H1 (cell line): Measurements from ENCODE around the gene GAS2. TPM values are rescaled to one million over a fixed set of nuclear protein-coding genes. Genes with fewer than 3 reads are reported as not detected.

ENCODE experiments used
- CTCF ChIA-PET: fragments of 300-600 bp; sonication (Branson Sonifier 250); formaldehyde crosslinking; loops from one replicate; lab custom pipeline; 2021; ENCODE audit not compliant: partially characterized antibody; lab: Charles Lee
- POLR2A ChIA-PET: fragments of 300-600 bp; sonication (Branson Sonifier 250); formaldehyde crosslinking; loops from one replicate; lab custom pipeline; 2021; ENCODE audit warnings: inconsistent platforms; ENCODE audit not compliant: partially characterized antibody; lab: Charles Lee
- DNase-seq, 2 experiments: peaks; one replicate each; pipeline versions ENCODE4 v3.0.0 to v3.0.0-alpha.2; 2010 to 2022; ENCODE audit warnings: low spot score in 2 of 2, low read depth in 1 of 2, mixed read lengths in 1 of 2
- FAIRE-seq: peaks from 2 replicates; lab custom pipeline; 2011; peaks lifted over from hg19 to GRCh38; lab: Jason Lieb, UNC
- H2AFZ ChIP-seq: 2 replicates; pipeline ENCODE4 v1.8.1; 2012; ENCODE audit warnings: low read length, inconsistent platforms
- H2AK5ac ChIP-seq: 2 replicates; pipeline ENCODE4 v1.6.1; 2013; ENCODE audit warnings: low read depth, low read length
- H2BK120ac ChIP-seq: replicated peaks from 2 replicates; pipeline ENCODE3; 2013; ENCODE audit warnings: low read depth, low read length, inconsistent platforms
- H2BK12ac ChIP-seq: 2 replicates; pipeline ENCODE4 v1.6.1; 2013; ENCODE audit warnings: low read depth, low read length
- H2BK15ac ChIP-seq: 2 replicates; pipeline ENCODE4 v1.6.1; 2013; ENCODE audit warnings: low read length
- H2BK20ac ChIP-seq: 2 replicates; pipeline ENCODE4 v1.6.1; 2013; ENCODE audit warnings: low read length
- H2BK5ac ChIP-seq: 2 replicates; pipeline ENCODE4 v1.6.1; 2013; ENCODE audit warnings: low read depth, low read length
- H3K14ac ChIP-seq: 2 replicates; pipeline ENCODE4 v1.6.1; 2013; ENCODE audit warnings: inconsistent platforms; ENCODE audit not compliant: insufficient read length
- H3K18ac ChIP-seq: 2 replicates; pipeline ENCODE4 v1.6.1; 2013; ENCODE audit warnings: low read length; ENCODE audit errors: extremely low read depth
- H3K23ac ChIP-seq: 2 replicates; pipeline ENCODE4 v1.6.1; 2013; ENCODE audit warnings: inconsistent platforms; ENCODE audit not compliant: insufficient read length
- H3K23me2 ChIP-seq: 2 replicates; pipeline ENCODE4 v1.6.1; 2013; ENCODE audit warnings: low read depth, low read length
- H3K27ac ChIP-seq: 2 replicates; pipeline ENCODE4 v1.6.1; 2011; ENCODE audit warnings: low read depth, low read length, inconsistent platforms
- H3K27me3 ChIP-seq, 4 experiments: replicated peaks in 1 of 4; 1 replicate in 1 of 4; 2 replicates in 3 of 4; pipeline versions ENCODE4 v1.6.1 to v1.8.1; 2011 to 2013; ENCODE audit warnings: low read length in 3 of 4, mild to moderate bottlenecking in 3 of 4, inconsistent platforms in 2 of 4, mixed read lengths in 2 of 4, moderate library complexity in 1 of 4; ENCODE audit not compliant: control insufficient read depth in 3 of 4, insufficient read depth in 3 of 4; ENCODE audit errors: extremely low read depth in 1 of 4
- H3K36me3 ChIP-seq, 4 experiments: 2 replicates each; pipeline versions ENCODE4 v1.6.1 to v1.8.1; 2011 to 2013; ENCODE audit warnings: mild to moderate bottlenecking in 4 of 4, low read length in 3 of 4, moderate library complexity in 2 of 4, control low read depth in 1 of 4, inconsistent platforms in 1 of 4; ENCODE audit not compliant: insufficient read depth in 4 of 4, control insufficient read depth in 2 of 4
- H3K4ac ChIP-seq: replicated peaks from 2 replicates; pipeline ENCODE3; 2013; ENCODE audit warnings: low read length, low read depth, mixed read lengths, inconsistent platforms; ENCODE audit not compliant: insufficient read length
- H3K4me1 ChIP-seq, 4 experiments: replicated peaks in 1 of 4; 1 replicate in 1 of 4; 2 replicates in 3 of 4; pipeline versions ENCODE4 v1.6.1 to v1.8.1; 2011 to 2013; ENCODE audit warnings: low read length in 3 of 4, inconsistent platforms in 2 of 4, mixed read lengths in 1 of 4; ENCODE audit not compliant: insufficient read depth in 4 of 4, control insufficient read depth in 3 of 4
- H3K4me2 ChIP-seq, 2 experiments: 2 replicates each; pipeline versions ENCODE4 v1.6.1 to v1.8.1; 2011 to 2013; ENCODE audit warnings: low read depth in 2 of 2, low read length in 2 of 2, control low read depth in 1 of 2, inconsistent platforms in 1 of 2, mild to moderate bottlenecking in 1 of 2; ENCODE audit not compliant: insufficient read depth in 1 of 2
- H3K4me3 ChIP-seq, 4 experiments: fragments of 200-600, 300-600 bp in 1 of 4; sonication (generic), shearing (Covaris generic), sonication (Bioruptor Twin) in 1 of 4; 2 replicates each; pipeline versions ENCODE4 v1.5.1 to v1.8.1; 2011 to 2016; ENCODE audit warnings: low read length in 4 of 4, low read depth in 3 of 4, control low read depth in 2 of 4, inconsistent platforms in 2 of 4, mild to moderate bottlenecking in 2 of 4, mixed read lengths in 1 of 4, moderate library complexity in 1 of 4; ENCODE audit not compliant: insufficient read depth in 2 of 4; ENCODE audit errors: extremely low read depth in 1 of 4
- H3K56ac ChIP-seq: replicated peaks from 2 replicates; pipeline ENCODE3; 2013; ENCODE audit warnings: low read depth, mild to moderate bottlenecking, mixed read lengths, low read length, inconsistent platforms; ENCODE audit not compliant: insufficient read length
- H3K79me1 ChIP-seq: 2 replicates; pipeline ENCODE4 v1.6.1; 2013; ENCODE audit warnings: low read depth, low read length, control low read depth
- H3K79me2 ChIP-seq, 2 experiments: 2 replicates each; pipeline versions ENCODE4 v1.6.1 to v1.8.1; 2012 to 2013; ENCODE audit warnings: low read length in 2 of 2, mild to moderate bottlenecking in 2 of 2, inconsistent platforms in 1 of 2; ENCODE audit not compliant: insufficient read depth in 2 of 2, control insufficient read depth in 1 of 2
- H3K9ac ChIP-seq, 4 experiments: replicated peaks in 1 of 4; 1 replicate in 1 of 4; 2 replicates in 3 of 4; pipeline versions ENCODE4 v1.6.1 to v1.8.1; 2011 to 2013; ENCODE audit warnings: low read depth in 3 of 4, low read length in 3 of 4, control low read depth in 2 of 4, mild to moderate bottlenecking in 2 of 4, moderate library complexity in 2 of 4, inconsistent platforms in 1 of 4; ENCODE audit errors: extremely low read depth in 1 of 4
- H3K9me3 ChIP-seq, 2 experiments: 2 replicates each; pipeline versions ENCODE4 v1.6.1 to v1.8.1; 2012 to 2013; ENCODE audit warnings: mild to moderate bottlenecking in 2 of 2, moderate library complexity in 2 of 2, control low read depth in 1 of 2, inconsistent platforms in 1 of 2, low read depth in 1 of 2, low read length in 1 of 2, mixed read lengths in 1 of 2; ENCODE audit not compliant: insufficient read depth in 2 of 2
- H4K20me1 ChIP-seq, 2 experiments: replicated peaks in 1 of 2; 2 replicates each; pipeline versions ENCODE3 to v1.8.1; 2011 to 2013; ENCODE audit warnings: inconsistent platforms in 2 of 2, low read length in 2 of 2, mild to moderate bottlenecking in 1 of 2; ENCODE audit not compliant: insufficient read depth in 2 of 2, control insufficient read depth in 1 of 2
- H4K5ac ChIP-seq: 2 replicates; pipeline ENCODE4 v1.6.1; 2013; ENCODE audit warnings: low read length, low read depth, mixed read lengths, inconsistent platforms; ENCODE audit not compliant: insufficient read length
- H4K8ac ChIP-seq: 2 replicates; pipeline ENCODE4 v1.8.0; 2013; ENCODE audit warnings: mild to moderate bottlenecking, moderate library complexity, low read length, inconsistent platforms; ENCODE audit not compliant: insufficient read depth; ENCODE audit errors: extremely low read depth
- H4K91ac ChIP-seq: replicated peaks from 2 replicates; pipeline ENCODE3; 2013; ENCODE audit warnings: low read length, mixed read lengths, inconsistent platforms; ENCODE audit not compliant: insufficient read length
- JUND ChIP-seq: IDR thresholded peaks from 2 replicates; pipeline ENCODE4 v1.6.1; 2011; ENCODE audit warnings: mild to moderate bottlenecking, improper control_type of control experiment, low read length
- PHF8 ChIP-seq: fragments of 200-600 bp; sonication (generic); conservative IDR thresholded peaks from 2 replicates; pipeline ENCODE4 v1.7.1; 2012; ENCODE audit warnings: low read depth, mild to moderate bottlenecking, inconsistent platforms, low read length, moderate library complexity
- YY1 ChIP-seq: IDR thresholded peaks from 2 replicates; pipeline ENCODE4 v1.6.1; 2011; ENCODE audit warnings: low read depth, mild to moderate bottlenecking, low read length
- ZNF274 ChIP-seq: IDR thresholded peaks from 2 replicates; pipeline ENCODE4 v1.7.0; 2012; ENCODE audit warnings: low read length, borderline replicate concordance; ENCODE audit errors: extremely low read depth
- WGBS, 2 experiments: shearing (Covaris generic) in 1 of 2; methylation state at CpG; one replicate each; pipeline versions ENCODE4 v1.1.6 to v1.1.7; 2013 to 2015; ENCODE audit warnings: low lambda C conversion rate in 2 of 2, mixed read lengths in 2 of 2, inconsistent platforms in 1 of 2, low coverage in 1 of 2, missing lambda C conversion rate in 1 of 2; ENCODE audit not compliant: insufficient replicate concordance in 2 of 2, insufficient coverage in 1 of 2, insufficient read length in 1 of 2; ENCODE audit errors: extremely low coverage in 1 of 2, missing lambda C conversion rate in 1 of 2; 5-methylcytosine and 5-hydroxymethylcytosine counted together
- polyA plus RNA-seq, 7 experiments: library from polyadenylated mRNA; depleted of rRNA in 3 of 7; stranded (reverse) in 5 of 7; unstranded in 2 of 7; fragments of >200 nt in 5 of 7; fragments of 200-250 nt in 2 of 7; gene quantifications; 1 replicate in 5 of 7; 2 replicates in 1 of 7; 4 replicates in 1 of 7; pipeline versions ENCODE4 v1.2.1 to v1.2.3, GENCODE V29; 2011 to 2013; ENCODE audit warnings: missing spikeins in 2 of 7, mixed read lengths in 2 of 7
- total RNA-seq: library from RNA; stranded (reverse); fragmentation: NEBNext Ultra II Directional; extraction: Animal tissue kit (Norgen Biotek cat#: 25700); gene quantifications from 2 replicates; pipeline ENCODE4 v1.2.1, GENCODE V29; 2021

GAS2 gene
- total and polyA plus RNA-seq, 2 of the 8 experiments (the other 6 are each of a cell fraction or from before 2014, with no cell fraction given): 0.70 to 1.7 TPM

DNA sequence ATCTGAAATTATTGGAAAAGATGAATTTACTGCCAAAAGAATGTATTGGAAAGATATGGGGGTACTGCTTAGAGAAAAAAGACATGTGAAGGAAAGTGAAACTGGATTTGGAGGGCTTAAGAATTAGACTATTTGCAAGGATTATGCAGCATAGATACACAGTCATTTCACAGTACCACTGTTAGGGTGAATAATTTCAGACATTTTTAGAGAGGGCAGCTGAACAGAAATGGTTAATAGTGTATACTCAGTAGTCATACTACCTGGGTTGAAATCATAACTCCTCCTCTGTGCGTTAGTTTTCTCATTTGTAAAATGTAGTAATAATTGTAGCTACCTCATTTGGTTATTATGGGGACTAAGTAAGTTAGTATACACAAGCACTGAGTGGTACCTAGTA lies 33.0 kb downstream of the GAS2 start:
- H3K23me2 ChIP-seq: no peaks in the 10 kb centered on the region
- no peaks in the 10 kb centered on the region for H4K20me1 ChIP-seq
- WGBS, 2 experiments: 89% methylated on average over 1 of the region's 1 CpG; no CpG with 5 or more reads in 1 of the 2 experiments
- no peak overlapping the region for H3K23ac ChIP-seq
- no peak overlapping the region for H4K91ac ChIP-seq
- H3K27ac ChIP-seq: no peak overlapping the region
- no peak overlapping the region for H3K14ac ChIP-seq
- H3K9ac ChIP-seq: no peak overlapping the region
- no peak overlapping the region for H2BK5ac ChIP-seq
- POLR2A ChIA-PET: no interaction called here
- no peak overlapping the region for H2BK120ac ChIP-seq
- H4K5ac ChIP-seq: no peak overlapping the region
- H3K79me2 ChIP-seq: no peaks in the 10 kb centered on the region
- no peak overlapping the region for H2BK15ac ChIP-seq
- no peak overlapping the region for H3K4me3 ChIP-seq
- no peak overlapping the region for H4K8ac ChIP-seq
- H3K4me2 ChIP-seq: no peak overlapping the region
- DNase-seq (no peak), FAIRE-seq (no peak)
- no peak for TF ChIP-seq ZNF274
- TF ChIP-seq YY1: no peak
- TF ChIP-seq JUND: no peak
- TF ChIP-seq PHF8: no peak
- no peak overlapping the region for H3K56ac ChIP-seq
- H3K18ac ChIP-seq: no peak overlapping the region
- no peak overlapping the region for H2BK12ac ChIP-seq
- H2BK20ac ChIP-seq: no peak overlapping the region
- CTCF ChIA-PET: no interaction called here
- 0 out of 7 replicates have a peak, but pooled peaks cover 0 to 3% (median 0%) of the 10 kb centered on the region in 4 experiments for H3K4me1 ChIP-seq
- H2AK5ac ChIP-seq: no peak overlapping the region
- no peak overlapping the region for H2AFZ ChIP-seq
- H3K79me1 ChIP-seq: no peaks in the 10 kb centered on the region
- H3K9me3 ChIP-seq: no peaks in the 10 kb centered on the region
- no peaks in the 10 kb centered on the region for H3K36me3 ChIP-seq
- no peak overlapping the region for H3K4ac ChIP-seq
- H3K27me3 ChIP-seq: no peaks in the 10 kb centered on the region
